Heart left ventricle (tissue), 16 donors: ENCODE results near the gene AGPAT4. TPM values are rescaled to one million over a fixed set of nuclear protein-coding genes. Genes with fewer than 3 reads are reported as not detected.

ENCODE experiments used
- ATAC-seq, 4 donors: fragments of 200-7000 bp; cut with Tn5 transposase; one replicate each; pipeline ENCODE4 v1.9.1; 2020 to 2022; ENCODE audit warnings: moderate library complexity in 4 of 4, mild to moderate bottlenecking in 3 of 4, moderate number of reproducible peaks in 1 of 4
- DNase-seq, 5 donors: peaks; one replicate each; pipeline ENCODE4 v3.0.0-alpha.2; 2020
- H3K27ac ChIP-seq, 12 donors: fragments of 200-600 bp; sonication (generic) in 4 of 12; one replicate each; pipeline versions ENCODE4 v1.5.0 to v1.8.0; 2016 to 2022; ENCODE audit warnings: mild to moderate bottlenecking in 2 of 12
- H3K27me3 ChIP-seq, 9 donors: fragments of 200-600 bp; sonication (generic) in 2 of 9; one replicate each; pipeline versions ENCODE4 v1.5.1 to v1.8.0; 2016 to 2022; ENCODE audit warnings: mild to moderate bottlenecking in 3 of 9
- H3K36me3 ChIP-seq, 9 donors: fragments of 200-600 bp; sonication (generic) in 2 of 9; one replicate each; pipeline versions ENCODE4 v1.5.0 to v1.8.0; 2018 to 2022; ENCODE audit warnings: mild to moderate bottlenecking in 2 of 9
- H3K4me1 ChIP-seq, 12 donors: fragments of 200-600 bp; sonication (generic) in 4 of 12; one replicate each; pipeline versions ENCODE4 v1.5.0 to v1.8.0; 2016 to 2022; ENCODE audit warnings: mild to moderate bottlenecking in 3 of 12
- H3K4me3 ChIP-seq, 12 donors: fragments of 200-600 bp; sonication (generic) in 4 of 12; one replicate each; pipeline versions ENCODE4 v1.5.0 to v1.8.0; 2017 to 2022; ENCODE audit warnings: mild to moderate bottlenecking in 9 of 12, moderate library complexity in 4 of 12
- H3K9me3 ChIP-seq, 12 donors: fragments of 200-600 bp; sonication (generic) in 4 of 12; one replicate each; pipeline versions ENCODE4 v1.5.0 to v1.8.0; 2016 to 2022; ENCODE audit warnings: mild to moderate bottlenecking in 1 of 12
- POLR2A ChIP-seq, 2 donors: fragments of 450-650 bp; IDR thresholded peaks; one replicate each; pipeline ENCODE4 v1.6.1; 2017; ENCODE audit warnings: antibody characterized with exemption in 2 of 2, mild to moderate bottlenecking in 2 of 2, moderate library complexity in 2 of 2
- WGBS, 4 donors: extraction: QIAGEN DNeasy Blood & Tissue Kit in 2 of 4; methylation state at CpG; one replicate each; pipeline versions ENCODE4 v1.1.5 to v1.1.7; 2013 to 2018; 5-methylcytosine and 5-hydroxymethylcytosine counted together
- intact Hi-C, 10 donors: fragments of 100-400 bp; cut with DNase I; formaldehyde crosslinking; loops; one replicate each; pipeline versions ENCODE4 v1.11.1 to v1.14.2; 2022
- polyA plus RNA-seq, 2 donors: library from polyadenylated mRNA; stranded (reverse); fragments of 200-250 nt; gene quantifications; one replicate each; pipeline ENCODE4 v1.2.3, GENCODE V29; 2013
- total RNA-seq, 9 donors: library from RNA; depleted of rRNA in 2 of 9; stranded (reverse); fragments of >200 nt in 2 of 9; fragmentation: NEBNext Ultra II Directional in 3 of 9; extraction: Animal tissue kit (Norgen Biotek cat#: 25700) in 3 of 9; gene quantifications; one replicate each; pipeline versions ENCODE4 v1.1.0 to v1.2.4, GENCODE V29; 2016 to 2023
- TF ChIP-seq, protein P1 (sequence below), 12 donors: fragments of 200-600 bp; sonication (generic) in 4 of 12; IDR thresholded peaks; one replicate each; pipeline versions ENCODE4 v1.5.0 to v1.8.0; 2018 to 2022; ENCODE audit warnings: antibody characterized with exemption in 12 of 12, mild to moderate bottlenecking in 5 of 12
- donor health status: ischemic (EF 13 %, LVEDD 7.1; RV severe dilation, severe dysfunction).
- donor health status: healthy with polysubstance abuse.
- donor health status: DM: no; HTN: yes; CAD: no.
- donor health status: DM: no; HTN: no; CAD: no.
- donor health status: ischemic (EF 25% LVEDD 6.9; RV normal size, moderate dysfunction).
- donor health status: ischemic (EF 25% LVEDD 5.7; RV mildly dilated, moderate dysfunction).
- donor health status: healthy.
- donor health status: DM: yes; HTN: yes; CAD: no.
- donor health status: ischemic (EF 35%, LVEDD 5.7; RV mildly dilated, moderate dysfunction).
- donor health status: nonischemic (EF 11% LVEDD 7.7; RV severe dilation, severe dysfunction).
- donor health status: DM: yes; HTN: yes; CAD: no.
- donor health status: PGD.
- donor health status: ischemic (EF 29% LVEDD 5.4; RV normal size, mild dysfunction).
- donor health status: nonischemic (EF 23%, LVEDD 6.1; RV moderate dilation, normal function).

AGPAT4 gene
- total and polyA plus RNA-seq, 11 donors = 0.83 to 5.0 (median 1.8) TPM

DNA sequence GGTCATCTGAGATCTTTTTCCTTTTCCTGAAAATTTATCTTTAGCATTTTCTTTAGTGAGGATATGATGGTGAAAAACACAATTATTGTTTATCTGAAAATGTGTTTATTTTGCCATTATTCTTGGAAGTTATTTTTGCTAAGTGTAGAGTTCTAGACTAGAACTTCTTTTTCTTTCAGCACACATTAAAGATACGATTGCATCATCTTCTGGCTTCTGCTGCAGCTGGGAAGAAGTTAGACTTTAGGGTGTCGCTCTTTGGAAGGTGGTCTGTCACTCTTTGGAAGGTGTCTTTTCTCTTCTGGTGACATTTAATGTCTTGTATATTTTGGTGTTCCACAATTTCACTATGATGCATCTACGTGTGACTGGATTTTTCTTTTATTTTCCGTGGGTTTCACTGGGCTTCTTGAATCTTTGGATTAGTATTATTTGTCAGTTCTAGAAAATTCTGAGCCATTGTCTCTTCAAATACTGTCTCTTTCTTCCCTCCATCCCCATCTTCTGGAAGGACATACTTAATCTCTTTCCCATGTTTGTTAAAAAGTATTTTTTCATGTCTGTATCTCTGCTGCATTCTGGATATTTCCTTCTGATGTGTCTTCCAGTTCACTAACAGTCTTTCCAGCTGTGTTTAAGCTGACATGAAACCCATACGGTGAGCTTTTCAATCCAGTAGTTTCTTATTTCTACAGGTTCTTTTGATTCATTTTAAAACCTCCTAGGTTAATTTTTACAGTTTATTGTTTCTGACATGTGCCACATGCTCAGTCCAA lies 81.0 kb downstream of the AGPAT4 start:
- DNase-seq (no peak), ATAC-seq (no peak)
- no peaks in the 10 kb centered on the region for H3K4me1 ChIP-seq
- TF ChIP-seq POLR2A (IDR thresholded peaks at IDR 0.05) = no peak
- TF ChIP-seq, protein P1, sequence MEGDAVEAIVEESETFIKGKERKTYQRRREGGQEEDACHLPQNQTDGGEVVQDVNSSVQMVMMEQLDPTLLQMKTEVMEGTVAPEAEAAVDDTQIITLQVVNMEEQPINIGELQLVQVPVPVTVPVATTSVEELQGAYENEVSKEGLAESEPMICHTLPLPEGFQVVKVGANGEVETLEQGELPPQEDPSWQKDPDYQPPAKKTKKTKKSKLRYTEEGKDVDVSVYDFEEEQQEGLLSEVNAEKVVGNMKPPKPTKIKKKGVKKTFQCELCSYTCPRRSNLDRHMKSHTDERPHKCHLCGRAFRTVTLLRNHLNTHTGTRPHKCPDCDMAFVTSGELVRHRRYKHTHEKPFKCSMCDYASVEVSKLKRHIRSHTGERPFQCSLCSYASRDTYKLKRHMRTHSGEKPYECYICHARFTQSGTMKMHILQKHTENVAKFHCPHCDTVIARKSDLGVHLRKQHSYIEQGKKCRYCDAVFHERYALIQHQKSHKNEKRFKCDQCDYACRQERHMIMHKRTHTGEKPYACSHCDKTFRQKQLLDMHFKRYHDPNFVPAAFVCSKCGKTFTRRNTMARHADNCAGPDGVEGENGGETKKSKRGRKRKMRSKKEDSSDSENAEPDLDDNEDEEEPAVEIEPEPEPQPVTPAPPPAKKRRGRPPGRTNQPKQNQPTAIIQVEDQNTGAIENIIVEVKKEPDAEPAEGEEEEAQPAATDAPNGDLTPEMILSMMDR (IDR thresholded peaks at IDR 0.05) = no peak
- no peak overlapping the region for H3K4me3 ChIP-seq
- H3K36me3 ChIP-seq = no peaks in the 10 kb centered on the region
- 95 to 96% (median 95%) methylated on average over 5 of the region's 5 CpGs for WGBS, 4 donors
- H3K9me3 ChIP-seq = peaks cover 0 to 9% (median 0%) of the 10 kb centered on the region in 12 donors
- no peak overlapping the region for H3K27ac ChIP-seq
- intact Hi-C loops = no loop called here
- no peaks in the 10 kb centered on the region for H3K27me3 ChIP-seq

DNA sequence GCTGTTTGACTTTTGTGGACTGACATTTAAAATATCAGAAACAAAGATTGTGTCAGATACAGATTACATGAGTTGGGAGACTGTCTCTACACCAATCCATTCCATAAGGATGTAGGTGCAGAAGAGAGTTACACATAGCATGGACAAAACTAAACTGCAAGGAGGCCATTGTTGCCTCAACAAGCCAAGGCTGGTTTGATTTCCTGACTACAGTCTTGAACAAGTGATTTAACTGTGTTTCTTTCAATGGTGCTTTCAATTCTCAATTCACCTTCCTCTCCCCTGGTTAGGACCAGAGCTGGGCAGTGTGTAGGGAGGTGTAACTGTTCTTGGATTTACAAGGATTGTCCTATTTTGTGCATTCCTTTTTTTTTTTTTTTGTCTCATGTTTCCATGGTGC lies 82.2 kb downstream of the AGPAT4 start:
- H3K9me3 ChIP-seq = peaks cover 0 to 9% (median 0%) of the 10 kb centered on the region in 12 donors
- no peak overlapping the region for H3K27ac ChIP-seq
- H3K4me1 ChIP-seq = no peaks in the 10 kb centered on the region
- no peaks in the 10 kb centered on the region for H3K27me3 ChIP-seq
- no peak overlapping the region for H3K4me3 ChIP-seq
- TF ChIP-seq, protein P1 (IDR thresholded peaks at IDR 0.05) = no peak
- no peak for TF ChIP-seq POLR2A (IDR thresholded peaks at IDR 0.05)
- H3K36me3 ChIP-seq = no peaks in the 10 kb centered on the region
- DNase-seq (no peak), ATAC-seq (no peak)
- intact Hi-C loops = no loop called here

DNA sequence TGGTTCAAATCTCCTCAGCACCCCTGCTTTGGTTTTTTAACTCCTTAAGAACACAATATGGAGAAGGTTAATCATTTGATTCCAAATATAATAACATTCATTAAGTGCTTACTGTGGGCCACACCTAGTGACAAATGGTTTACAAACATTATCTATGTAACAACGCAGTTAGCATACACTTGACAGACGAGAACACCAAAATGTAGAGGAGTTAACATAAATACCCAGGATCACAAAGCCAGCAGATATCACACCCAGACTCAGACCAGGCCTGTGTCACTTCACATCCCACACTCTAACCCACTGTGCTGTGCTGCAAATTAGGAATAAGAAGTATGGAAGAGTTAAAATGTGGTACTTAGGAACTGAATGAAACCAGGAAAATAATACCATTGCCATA lies 82.9 kb downstream of the AGPAT4 start:
- H3K27ac ChIP-seq = no peak overlapping the region
- no peaks in the 10 kb centered on the region for H3K27me3 ChIP-seq
- intact Hi-C loops = no loop called here
- ATAC-seq (no peak), DNase-seq (no peak)
- WGBS, 4 donors = 80 to 90% (median 83%) methylated on average over 2 of the region's 2 CpGs
- no peaks in the 10 kb centered on the region for H3K36me3 ChIP-seq
- TF ChIP-seq POLR2A (IDR thresholded peaks at IDR 0.05) = no peak
- H3K4me1 ChIP-seq = no peaks in the 10 kb centered on the region
- no peak overlapping the region for H3K4me3 ChIP-seq
- peaks cover 0 to 9% (median 0%) of the 10 kb centered on the region in 12 donors for H3K9me3 ChIP-seq

DNA sequence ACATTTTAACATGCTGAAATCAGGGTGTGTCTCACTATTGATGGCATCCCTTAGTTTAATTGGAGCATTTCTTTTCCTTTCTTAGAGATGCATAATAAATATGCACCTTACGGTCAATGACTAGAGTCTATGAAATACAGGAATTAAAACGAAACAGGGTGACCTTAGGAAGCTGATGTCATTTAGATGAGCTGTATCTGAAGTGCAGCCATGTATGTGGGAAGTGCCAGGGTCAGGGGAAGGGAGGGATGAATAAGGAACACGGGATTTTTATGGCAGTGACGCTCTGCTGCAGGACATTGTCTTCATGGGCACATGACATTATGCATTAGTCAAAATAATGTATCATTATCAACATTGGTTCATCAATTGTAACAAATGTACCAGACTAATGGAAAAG lies 84.0 kb downstream of the AGPAT4 start:
- TF ChIP-seq, protein P1 (IDR thresholded peaks at IDR 0.05) = no peak
- no peak for TF ChIP-seq POLR2A (IDR thresholded peaks at IDR 0.05)
- Histone ChIP-seq H3K36me3 (no peaks in the 10 kb centered on the region), H3K9me3 (peaks cover 0 to 9% (median 0%) of the 10 kb centered on the region in 12 donors), H3K4me1 (no peaks in the 10 kb centered on the region), H3K27ac (no peak overlapping the region), H3K27me3 (no peaks in the 10 kb centered on the region), H3K4me3 (no peak overlapping the region)
- DNase-seq (no peak), ATAC-seq (no peak)
- 81 to 86% (median 82%) methylated on average over 4 of the region's 4 CpGs for WGBS, 4 donors
- intact Hi-C loops = no loop called here
